Activated T-cell treated with anti-CD3 and anti-CD28 coated beads for 4 hours (primary cell): ENCODE data around the gene PAAF1.
"Not testable (repeated sequence)": the region's sequence is repeated elsewhere in the genome, so short reads cannot be mapped to it uniquely, and the experiment has no call there.

Source experiments
- DNase-seq: peaks from one replicate; pipeline ENCODE4 v3.0.0-alpha.2; 2020

PAAF1 gene

DNA sequence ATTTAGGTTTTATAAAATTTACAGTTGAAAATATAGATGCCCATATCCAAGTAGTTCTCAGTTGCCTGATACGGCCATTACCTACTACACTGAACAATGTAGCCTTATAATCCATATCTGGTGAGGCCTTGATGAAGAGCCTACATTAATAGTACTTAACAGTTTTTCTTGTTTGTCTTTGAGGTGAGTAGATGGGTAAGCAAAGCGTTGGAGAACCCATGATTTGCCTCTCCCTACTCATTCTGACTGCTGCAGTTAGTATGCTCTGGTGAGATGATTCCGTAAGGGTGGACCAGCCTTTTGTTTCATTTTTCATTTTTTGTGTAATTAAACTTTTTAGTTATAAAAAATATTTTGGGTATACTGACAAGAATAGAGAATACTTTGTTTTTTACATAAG is 11.4 kb downstream of the PAAF1 start:
- DNase-seq: no peak

DNA sequence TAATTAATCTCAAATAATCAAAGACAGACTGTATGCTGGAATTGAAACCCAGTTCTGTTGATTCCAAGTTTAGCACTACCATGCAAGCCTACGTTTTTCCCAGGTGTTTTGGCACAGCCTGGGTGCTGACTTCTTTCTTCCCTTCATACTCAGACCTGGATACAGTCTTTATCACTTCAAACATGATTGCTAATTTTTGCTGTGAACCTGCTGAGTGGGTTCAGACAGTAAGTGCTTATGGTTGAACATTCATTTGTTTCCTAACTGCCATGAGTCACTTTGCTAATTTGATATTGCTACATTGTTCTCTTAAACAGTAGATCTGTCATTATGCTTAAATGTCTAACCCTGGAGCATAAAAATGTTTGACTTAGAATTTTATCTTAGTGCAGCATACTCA is 12.2 kb downstream of the PAAF1 start:
- no peak for DNase-seq

DNA sequence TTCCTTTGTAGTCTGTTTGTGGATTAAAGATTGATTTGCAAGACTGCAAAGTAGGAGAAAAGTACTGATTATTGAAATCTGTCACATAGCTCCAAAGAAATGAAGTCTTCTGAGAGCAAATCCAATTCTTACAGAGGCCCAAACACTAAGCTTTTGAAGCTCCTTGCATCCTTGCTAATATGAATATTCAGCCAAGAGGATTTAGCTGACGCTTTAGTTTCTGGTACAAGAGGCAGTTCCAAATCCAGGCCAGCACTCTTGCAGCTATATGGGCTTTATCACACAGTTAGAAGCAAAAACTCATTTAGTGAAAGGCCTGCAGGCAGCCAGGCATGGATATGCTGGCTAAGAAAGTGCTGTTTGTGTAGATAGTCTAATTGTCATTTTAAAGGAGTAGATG is 12.7 kb downstream of the PAAF1 start:
- no peak for DNase-seq

DNA sequence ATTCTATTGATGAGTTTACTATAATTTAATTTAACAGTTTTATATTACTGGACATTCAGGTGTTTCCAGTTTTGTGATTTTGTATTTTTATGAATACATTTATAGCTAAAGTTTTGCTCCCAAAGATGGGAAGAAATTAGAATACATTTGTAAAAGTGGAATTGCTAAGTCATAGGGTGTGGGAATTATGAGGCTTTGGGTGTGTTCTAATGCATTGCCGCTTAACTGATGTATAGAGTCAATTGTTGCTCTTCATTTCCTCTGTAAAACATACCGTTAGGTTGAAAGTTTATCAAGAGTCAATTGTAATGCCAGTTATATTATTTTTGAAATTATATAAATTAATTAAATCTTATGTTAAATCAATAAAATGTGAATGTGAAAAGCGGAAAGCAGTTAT is 16.2 kb downstream of the PAAF1 start:
- DNase-seq: no peak

DNA sequence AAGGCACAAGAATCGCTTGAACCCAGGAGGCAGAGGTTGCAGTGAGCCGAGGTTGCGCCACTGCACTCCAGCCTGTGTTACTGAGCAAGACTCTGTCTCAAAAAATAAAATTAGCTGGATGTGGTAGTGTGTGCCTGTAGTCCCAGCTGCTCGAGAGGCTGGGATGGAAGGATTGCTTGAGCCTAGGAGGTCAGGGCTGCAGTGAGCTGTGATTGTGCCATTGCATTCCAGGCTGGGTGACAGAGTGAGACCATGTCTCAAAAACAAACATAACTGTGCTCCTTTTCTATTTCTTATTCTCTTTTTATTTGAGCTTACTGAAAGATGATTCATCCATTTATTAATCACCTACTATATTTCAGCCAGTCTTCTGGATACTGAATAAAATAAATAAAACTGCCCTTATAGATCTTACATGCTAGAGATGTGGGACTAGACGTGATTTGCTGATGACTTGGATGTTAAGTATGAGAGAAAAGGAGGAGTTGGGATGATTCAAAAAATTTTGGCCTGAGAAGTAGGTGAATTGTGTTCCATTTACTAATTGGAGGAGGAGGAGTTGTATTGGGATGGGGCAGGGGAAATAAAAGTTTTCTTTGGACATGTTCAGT is 18.0 kb downstream of the PAAF1 start:
- DNase-seq: no peak

DNA sequence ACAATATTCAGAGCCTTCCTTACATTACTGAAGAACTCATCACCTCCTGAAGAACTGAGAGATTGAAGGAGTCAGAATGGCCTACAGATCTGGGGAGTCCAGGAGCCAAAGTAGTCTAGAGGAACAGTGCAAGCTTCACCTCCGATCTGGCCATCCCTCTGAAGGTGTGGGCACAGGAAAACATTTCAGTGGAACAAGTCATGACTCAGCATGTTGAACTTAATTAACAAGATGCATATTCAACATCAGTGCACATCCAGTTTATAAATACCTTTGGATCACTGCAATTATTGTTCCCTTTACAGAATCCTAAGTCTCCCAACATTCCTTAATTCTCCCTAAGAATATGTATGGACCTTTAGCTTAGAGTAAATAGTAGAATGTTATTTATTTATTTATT is 25.5 kb downstream of the PAAF1 start:
- no peak for DNase-seq

DNA sequence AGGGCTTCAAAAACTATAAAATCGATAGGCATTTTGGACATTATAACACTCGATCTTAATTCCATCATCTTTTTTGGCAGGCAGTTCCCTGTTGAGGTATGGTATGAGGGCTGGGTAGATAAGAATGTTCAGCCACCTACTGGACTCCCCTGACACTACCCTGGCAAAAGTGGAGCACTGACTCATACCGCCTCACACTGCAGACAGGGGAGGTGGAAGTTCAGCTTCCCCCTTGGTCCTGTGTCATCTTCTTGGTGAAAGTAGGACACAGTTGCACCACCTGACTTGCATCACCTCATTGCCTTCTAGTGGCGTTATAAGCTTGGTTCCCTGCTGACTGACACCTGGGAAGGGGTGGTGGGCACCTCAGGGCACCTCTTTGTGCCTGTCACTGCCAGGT is 30.4 kb downstream of the PAAF1 start:
- no peak for DNase-seq

DNA sequence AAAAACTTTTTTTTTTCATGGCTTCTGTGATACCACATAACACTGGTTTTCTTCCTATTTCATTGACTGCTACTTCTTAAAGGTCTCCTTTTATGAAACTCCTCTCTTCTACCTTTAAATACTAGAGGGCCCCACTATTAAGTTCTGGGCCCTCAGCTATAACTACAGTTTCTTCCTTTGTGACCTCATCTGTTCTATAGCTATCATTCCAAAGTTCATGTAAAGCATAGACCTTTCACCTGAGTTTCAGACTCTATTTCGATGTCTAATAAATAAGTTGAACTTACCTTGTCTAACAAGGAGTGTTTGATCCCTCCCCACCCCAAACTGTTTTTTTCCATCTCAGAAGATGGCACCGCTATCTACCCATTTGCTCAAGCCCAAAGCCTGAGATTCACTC is 35.2 kb downstream of the PAAF1 start:
- no peak for DNase-seq

DNA sequence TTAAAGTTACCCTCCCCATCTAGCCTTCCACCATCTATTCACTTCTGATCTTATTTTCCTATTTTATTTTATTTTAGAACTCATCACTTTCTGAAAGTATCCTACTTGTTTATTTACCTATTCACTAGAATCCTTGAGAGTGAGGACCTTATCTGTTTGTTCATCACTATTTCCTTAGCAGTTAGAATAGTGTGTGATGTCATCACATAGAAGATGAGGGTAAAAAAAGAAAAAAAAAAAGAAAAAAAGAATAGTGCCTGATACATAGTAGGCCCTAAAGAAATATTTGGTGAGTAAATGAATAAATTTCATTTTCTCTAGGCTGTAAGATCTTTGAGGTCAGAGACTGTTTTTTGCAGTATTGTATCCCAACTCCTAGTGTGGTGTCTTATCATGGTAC is 36.7 kb downstream of the PAAF1 start:
- DNase-seq: no peak

DNA sequence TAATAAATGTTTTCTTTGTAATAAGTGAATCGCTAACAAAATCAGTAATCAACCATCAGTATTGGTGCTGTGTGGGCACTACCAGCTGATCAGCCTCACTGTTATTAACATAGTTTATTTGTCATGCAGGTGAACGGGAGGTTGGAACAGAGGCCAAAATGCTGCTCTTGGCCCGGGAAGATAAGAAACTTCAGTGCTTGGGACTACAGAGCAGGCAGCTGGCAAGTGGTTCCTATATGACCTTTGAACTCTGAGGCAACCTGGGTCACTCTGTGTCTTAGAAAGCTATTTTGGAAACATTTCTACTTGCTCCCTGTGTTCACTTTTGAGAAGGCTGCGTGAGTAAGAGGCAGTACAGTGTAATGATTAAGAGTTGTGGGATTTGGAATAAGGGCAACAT is 37.5 kb downstream of the PAAF1 start:
- no peak for DNase-seq

DNA sequence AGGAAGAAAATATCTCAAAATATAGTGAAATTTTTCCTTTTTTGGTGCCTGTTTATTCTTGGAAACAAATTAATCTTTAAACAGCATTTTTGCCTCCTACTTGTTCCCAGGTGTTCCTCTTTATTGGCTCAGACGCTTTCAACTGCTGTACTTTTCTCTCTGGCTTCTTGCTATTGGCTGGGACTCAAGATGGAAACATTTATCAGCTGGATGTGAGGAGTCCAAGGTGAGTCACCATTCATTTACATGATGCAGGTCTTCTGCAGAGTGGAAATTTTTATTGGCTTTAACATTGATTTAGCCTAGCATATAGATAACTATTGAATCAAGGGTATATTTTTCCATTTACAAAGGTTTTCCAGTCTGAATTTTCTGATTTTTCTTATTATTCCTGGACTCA is 39.6 kb downstream of the PAAF1 start:
- DNase-seq: no peak

DNA sequence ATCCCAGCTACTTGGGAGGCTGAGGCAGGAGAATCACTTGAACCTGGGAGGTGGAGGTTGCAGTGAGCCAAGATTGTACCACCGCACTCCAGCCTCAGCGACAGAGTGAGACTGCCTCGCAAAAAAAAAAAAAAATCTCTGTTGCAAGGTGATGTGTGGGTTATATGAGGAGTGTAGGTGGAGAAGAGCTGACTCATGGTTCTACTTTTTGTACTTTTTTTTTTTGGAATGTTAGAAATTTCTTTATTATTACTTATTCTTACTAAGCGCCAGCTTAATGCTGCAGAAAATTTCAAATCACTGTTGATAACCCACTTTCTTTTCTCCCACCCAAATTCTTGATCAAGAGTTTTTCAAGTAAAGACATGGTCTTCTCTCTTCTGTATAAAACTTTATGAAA is 44.4 kb downstream of the PAAF1 start:
- DNase-seq: no peak

DNA sequence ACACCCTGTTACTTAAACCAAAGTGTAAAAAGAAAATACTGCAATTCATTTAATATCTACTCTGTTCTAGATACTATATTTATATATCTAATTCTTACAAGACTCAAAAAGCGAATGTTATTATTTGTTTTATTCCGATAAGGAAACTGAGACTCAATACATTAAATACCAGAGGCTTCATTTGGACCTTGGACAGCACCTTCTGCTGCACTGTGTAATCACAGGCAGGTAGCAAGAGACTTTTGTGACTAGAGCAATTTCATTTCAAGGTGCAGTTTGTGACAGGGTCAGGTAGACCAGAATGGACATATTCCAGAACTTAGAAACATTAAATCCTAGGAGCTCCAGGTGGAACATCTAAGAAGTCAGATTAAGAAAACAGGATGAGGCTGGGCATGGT is 52.6 kb downstream of the PAAF1 start:
- no peak for DNase-seq

DNA sequence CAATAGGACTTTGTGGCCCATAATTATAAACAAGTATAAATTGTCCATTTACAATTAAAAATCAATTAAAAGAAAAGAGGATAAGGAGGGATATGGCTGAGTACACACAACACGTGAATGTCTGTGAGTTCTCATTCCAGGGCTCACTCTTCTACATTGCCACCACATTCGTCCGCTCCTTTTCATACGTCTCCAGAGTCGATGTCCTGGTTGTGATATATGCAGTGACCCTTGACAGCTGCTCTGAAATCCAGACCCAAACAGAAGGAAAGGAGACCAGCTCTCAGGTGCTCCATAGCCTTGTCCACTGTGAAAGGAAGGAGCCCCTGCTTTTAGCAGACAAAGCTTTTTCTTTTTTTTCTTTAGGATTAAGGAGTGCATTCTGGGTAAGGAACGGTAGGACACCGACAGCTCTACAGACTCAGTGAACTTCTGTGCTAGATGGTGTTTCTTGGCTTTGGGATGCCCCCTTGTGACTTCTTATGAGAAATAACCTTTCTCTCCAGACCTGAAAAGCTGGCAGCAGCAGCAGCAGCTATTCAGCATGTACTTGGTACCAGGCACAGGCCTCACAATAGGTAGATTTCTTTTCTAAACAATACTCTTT is 54.3 kb downstream of the PAAF1 start:
- no peak for DNase-seq

DNA sequence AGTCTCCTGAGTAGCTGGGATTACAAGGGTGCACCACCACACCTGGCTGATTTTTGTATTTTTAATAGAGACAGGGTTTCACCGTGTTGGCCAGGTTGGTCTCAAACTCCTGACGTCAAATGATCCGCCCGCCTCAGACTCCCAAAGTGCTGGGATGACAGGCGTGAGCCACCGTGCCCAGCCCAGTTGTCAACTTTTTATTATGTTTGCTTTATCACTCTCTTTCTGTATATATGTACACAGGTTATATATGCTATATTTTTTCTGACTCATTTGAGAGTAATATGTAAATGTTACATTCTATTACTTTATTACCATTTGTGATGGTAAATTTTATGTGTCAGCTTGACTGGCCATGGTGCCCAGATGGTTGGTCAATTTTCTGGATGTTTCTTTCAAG is 55.2 kb downstream of the PAAF1 start:
- DNase-seq: no peak

DNA sequence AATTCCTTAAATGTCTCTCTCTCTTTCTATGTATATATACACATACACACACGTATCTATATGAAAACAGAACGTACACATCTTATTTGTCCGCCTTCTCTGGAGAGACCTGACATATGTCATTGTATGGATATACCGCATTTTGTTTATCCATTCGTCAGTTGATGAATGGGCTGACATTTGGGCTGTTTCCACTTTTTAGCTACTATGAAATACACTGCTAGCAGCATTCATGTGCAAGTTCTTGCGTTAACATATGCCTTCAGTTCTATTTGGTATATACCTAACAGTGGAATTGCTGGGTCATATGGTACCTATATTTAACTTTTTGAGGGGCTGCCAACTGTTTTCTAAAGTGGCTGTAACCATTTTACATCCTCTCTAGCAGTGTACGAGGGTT is 56.0 kb downstream of the PAAF1 start:
- no peak for DNase-seq

DNA sequence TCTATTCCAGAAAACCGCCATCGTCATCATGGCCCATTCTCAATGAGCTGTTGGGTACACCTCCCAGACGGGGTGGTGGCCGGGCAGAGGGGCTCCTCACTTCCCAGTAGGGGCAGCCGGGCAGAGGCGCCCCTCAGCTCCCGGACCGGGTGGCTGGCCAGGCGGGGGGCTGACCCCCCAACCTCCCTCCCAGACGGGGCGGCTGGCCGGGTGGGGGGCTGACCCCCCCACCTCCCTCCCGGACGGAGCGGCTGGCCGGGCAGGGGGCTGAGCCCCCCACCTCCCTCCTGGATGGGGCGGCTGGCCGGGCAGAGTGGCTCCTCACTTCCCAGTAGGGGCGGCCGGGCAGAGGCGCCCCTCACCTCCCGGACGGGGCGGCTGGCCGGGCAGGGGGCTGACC is 59.2 kb downstream of the PAAF1 start:
- DNase-seq: not testable (repeated sequence)

DNA sequence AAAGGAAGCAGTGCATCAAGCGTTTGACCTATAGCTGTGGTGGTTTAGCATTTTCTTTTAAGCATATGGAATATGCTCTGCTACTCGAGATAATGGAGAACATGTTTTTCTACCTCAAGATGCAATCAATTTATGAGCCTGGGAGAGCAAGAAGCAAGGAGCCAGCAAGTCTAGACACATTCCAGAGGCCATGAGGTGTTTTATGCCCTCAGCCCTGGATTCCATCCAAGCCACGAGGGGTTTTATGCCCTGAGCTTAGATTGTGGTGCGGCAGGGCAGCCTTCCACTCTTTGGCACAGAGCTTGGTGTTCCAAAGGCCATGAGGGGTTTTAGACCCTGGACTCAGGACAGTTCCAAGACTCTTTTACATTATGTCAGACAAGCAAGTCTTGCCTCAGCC is 62.3 kb downstream of the PAAF1 start:
- DNase-seq: no peak

DNA sequence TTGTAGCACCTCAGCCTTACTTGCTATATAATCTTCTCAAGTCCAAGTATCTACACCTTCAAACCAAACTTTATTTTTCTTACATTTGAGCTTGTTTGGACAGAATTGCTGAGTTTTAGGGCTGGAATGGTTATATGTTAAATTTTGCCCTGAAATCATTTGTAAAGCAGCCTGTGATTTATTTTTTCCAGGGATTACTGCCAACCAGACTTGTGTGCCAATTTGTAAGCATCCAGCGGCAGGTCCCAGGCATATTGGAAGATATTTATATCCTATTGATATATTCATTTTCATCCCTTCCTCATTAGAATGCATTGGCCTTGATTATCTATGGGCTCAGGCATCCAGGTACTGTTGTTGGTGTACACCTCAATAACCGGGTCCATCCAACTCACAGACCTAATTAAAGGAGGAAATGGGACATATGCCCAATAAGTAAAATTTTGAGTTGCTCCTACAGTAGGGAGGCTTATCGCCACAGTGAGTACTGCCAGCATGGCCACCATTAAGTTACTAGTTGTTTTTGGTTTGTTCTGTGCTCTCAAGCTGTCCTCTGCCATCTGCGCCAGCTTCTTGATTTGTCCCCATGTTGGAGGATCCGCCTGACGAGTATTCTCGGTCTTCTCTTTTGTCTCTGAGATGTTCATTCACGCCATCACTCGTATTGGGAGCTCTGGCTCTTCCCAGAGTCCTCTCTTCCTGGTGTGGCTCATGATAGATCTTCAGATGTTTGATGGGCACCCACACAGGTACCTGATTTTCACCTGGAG is 64.2 kb downstream of the PAAF1 start:
- DNase-seq: no peak

DNA sequence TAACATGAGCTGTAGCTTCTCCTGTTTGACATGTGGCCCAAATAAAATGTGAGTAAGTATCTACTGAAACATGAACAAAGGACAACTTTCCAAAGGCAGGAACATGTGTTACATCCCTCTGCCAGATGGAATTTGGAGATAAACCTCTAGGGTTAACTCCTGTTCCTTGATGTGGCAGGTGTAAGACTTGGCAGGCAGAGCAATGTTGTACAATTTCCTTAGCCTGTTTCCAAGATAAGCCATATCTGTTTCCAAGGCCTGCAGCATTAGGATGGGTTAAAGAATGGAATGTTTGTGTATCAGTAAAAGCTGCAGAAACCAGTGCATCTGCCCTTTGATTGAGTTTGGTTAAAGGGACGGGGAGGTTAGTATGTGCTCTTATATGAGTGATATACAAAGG is 65.2 kb downstream of the PAAF1 start:
- no peak for DNase-seq

DNA sequence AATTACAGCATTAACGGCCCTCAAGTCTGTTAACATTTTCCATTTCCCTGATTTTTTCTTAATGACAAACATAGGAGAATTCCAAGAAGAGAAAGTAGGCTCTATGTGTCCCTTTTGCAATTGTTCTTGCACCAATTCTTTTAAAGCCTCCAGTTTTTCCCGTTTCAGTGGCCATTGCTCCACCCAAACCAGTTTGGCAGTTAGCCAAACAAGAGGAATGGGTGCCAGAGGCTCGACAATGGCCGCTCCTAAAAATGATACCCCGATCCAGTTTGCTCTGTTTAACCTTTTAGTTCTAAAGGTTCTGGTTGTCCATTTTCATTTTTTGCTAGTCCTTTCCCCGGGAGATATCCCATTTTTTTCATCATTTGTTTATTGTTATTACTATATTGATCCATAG is 67.3 kb downstream of the PAAF1 start:
- DNase-seq: no peak

DNA sequence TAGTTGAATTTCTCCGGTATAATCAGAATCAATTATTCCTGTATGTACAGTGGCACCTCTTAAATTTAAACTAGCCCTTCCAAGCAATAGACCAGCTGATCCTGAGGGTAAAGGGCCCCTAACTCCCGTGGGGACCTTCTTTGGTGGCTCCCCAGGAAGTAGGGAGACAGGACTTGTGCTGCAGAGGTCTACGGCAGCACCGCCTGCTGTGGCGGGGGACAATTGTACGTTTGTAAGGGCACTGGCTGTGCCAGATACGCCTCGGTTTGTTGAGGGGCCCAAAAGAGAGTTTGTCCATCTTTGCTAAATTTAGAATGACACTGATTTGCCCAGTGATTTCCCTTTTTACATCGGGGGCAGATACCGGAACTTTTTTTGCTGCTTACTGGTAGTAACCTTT is 68.1 kb downstream of the PAAF1 start:
- no peak for DNase-seq

DNA sequence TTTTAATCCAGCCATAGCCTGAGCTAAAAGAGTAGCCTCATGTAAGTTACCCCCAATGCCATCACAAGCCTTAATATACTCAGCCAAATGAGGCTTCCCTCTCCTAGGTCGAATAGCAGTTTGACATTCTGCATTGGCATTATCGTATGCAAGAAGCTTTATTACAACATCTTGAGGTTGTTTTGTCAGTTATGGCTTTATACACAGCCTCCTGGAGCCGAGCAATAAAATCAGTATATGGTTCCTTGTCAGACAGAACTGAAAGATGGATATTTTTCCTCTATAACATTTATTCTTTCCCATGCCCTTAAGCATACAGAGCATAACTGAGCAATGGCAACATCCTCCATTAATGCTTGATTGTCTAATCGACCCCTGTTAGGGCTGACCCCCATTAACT is 68.6 kb downstream of the PAAF1 start:
- DNase-seq: no peak

DNA sequence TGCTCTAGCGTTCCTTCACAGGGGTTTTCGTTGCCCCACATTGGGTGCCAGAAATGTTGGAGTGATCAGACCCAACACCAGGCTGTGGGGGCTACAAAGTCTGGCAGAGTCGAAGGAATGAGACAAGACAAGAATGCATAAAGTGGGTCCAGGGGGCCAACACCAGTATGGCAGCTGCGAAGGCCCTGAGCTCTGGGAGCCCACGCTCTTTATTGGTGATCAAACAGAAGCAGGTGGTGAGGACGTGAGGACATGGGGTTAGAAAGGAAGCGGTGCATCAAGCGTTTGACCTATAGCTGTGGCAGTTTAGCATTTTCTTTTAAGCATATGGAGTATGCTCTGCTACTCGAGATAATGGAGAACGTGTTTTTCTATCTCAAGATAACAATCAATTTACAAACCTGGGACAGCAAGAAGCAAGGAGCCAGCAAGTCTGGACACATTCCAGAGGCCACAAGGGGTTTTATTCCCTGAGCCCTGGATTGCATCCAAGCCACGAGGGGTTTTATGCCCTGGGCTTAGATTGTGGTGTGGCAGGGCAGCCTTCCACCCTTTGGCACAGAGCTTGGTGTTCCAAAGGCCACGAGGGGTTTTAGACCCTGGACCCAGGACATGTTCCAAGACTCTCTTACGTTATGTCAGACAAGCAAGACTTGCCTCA is 70.1 kb downstream of the PAAF1 start:
- no peak for DNase-seq
